Activated naive CD4-positive, alpha-beta T cell treated with anti-CD3 and anti-CD28 coated beads, Interleukin-2, amount 10 ng/mL, durations not matched to agents 5 hours and 36 hours (primary cell): ENCODE results near the gene CRYBA4. TPM values are rescaled to one million over a fixed set of nuclear protein-coding genes. Genes with fewer than 3 reads are reported as not detected.

Source experiments
- total RNA-seq, 2 experiments: library from RNA; stranded (reverse); gene quantifications; one replicate each; pipeline ENCODE4 v1.2.3, GENCODE V29; 2021

CRYBA4 gene
- total RNA-seq: not detected

DNA sequence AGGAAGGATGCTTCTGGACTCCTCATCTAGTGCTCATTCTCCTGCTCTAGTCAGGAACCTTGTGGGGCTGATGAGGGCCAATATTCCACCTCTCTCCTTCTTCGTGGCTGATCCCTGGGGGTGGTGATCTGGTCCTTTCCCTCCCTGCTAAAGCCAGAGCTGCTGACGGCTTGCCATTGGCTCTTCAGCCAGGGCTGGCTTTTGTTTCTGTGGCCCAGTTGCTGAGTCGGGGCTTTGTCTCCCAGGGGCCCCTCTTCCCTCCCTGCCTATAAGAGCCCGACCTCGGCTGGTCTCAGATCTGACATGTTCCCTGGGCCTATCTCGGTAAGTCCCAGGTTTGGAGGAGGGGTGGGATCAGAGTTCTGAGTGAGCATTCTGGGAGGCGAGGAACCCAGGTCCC is at the start of gene CRYBA4:
Gene CRYBA4 (plus strand): TSS at position 301 of the 400 bp plus-strand sequence. CDS start 634 bp downstream, outside the sequence.

DNA sequence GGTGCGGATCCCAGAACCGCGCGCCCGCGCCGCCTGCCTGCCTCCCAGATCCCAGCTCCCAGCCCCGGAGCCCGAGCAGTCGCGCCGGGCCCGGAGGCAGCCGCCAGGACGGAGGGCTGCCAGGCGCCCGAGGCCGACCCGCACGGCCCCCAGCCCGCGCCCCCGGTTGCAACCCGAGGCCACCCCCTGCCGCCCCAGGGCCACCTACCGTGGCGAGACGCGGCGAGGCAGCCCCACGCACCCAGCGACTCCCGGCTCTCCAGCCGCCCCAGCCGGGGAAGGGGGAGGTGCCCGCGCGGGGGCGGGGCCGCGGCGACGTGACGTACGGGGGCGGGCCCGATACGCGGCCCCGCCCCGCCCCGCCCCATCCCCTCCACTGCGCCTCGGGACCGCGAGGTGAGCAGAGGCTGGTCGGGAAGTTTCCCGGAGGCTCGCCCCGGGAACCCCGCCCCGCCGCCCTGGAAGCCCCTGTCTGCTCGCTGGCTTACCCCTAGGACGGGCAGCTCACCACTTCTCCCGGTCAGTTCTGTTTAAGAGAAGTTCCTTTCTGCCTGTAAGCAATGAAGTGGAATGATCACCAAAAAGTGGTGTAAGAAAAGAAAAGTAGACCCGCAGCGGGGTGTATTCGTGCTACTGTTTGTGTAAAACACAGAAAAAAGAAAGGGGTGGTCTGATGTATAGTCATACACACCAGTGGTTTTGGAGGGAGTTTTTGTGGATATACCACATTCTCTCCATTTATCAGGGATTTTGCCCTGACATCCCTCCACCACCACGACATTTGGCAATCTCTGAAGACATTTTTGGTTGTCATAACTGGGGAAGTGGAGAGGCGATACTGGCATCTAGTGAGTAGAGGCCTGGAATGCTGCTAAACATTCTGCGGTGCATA is 31.7 kb upstream of the CRYBA4 start, which contains the start of gene TPST2:
Gene TPST2 (minus strand): TSS at position 288 of the 892 bp plus-strand sequence. CDS start 48,502 bp downstream, outside the sequence.

DNA sequence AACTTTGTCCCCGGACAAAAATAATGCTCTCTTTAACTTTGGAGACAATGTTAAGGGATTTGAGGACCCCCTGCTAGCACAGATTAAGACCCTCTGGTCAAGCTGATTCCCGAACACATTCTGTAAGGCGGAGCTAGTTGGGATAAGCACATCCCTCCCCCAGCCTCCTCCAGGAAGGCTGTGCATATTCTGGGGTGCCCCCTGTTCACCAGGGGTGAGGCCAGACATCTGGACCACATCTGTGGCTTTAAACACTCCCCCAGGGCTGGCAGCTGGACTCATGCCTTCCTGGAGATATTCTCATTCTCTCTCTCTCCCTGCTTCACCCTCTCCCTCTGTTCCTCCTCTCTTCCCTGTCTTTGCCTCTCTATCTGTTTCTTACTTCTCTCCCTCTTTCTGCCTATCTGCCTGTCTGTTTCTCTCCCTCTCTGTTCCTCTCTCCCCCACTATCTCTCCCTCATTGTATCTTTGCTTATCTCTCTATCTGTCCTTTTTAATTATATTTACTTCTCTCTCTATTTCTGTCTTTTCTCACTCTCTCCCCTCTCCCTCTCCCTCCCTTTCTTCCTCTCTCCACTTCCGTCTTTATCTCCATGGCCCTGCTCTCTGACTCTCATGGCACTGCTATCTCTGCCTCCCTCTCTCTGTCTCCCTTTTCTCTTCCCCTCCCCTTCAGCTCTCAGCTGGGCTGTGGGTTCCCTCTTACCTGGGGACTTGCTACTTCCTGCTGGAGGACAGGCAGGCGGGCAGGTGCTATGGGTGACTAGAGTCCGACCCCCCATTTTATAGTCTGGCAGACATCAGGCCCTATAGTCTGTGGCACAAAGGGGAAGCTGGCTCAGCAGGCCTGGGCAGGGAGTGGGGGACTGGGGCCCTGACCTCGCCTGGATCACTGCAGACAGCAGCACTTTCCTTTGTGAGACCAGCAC is 4.2 kb upstream of the CRYBA4 start, which contains the start of gene CRYBB1:
Gene CRYBB1 (minus strand): TSS at position 757 of the 929 bp plus-strand sequence. CDS start 1,708 bp downstream, outside the sequence.

DNA sequence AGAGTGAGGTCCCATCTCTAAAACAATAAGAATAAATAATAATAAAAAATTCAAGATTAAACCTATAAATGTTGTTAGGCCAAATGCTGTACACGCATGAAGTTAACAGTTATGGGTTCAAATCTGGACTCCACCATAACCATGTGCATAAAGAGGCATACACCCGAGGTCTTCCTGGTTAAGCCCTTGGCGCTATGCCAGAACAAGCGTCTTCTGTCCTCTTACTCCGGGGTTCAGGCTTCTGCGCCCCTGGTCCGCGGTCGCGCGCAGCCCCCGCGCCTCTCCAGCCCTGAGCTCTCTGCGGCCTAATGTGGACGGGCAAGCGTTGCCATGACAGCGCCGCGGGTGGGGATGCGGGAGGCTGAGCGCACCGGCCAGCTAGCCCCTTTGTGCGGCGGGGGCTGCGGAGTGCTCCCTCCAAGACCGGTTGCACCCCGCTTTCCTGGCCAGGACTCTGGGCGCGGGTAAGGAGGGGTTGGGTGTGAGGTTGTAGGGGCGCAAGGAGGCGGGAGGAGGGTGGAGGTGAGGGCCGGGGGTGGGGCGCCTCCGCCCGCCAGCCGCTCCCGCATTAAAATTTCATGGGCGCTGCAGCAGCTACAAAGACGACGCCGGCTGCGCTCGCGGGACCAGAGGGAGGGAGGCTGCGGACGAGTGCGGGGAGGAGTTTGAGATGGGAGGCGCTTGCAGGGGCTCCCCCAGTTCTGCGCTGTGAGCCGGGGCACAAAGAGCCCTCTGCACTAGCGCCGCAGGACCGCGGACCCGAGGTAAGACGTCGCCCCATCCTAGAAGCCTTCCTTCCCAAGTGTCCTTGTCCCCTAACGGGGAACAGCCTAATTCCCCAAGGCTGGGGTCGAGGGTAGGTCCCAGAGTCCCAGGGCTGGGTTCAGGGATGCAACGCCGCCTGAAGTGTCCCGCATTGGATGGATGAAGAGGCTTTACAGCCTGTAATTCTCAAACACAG is 35.4 kb downstream of the CRYBA4 start, which contains the start of gene MIAT:
Gene MIAT (plus strand): TSS at position 698 of the 961 bp plus-strand sequence.

Other genes starting within 250 kb of the CRYBA4 start
- 1 to 10 TPM; 8.6 to 8.8 TPM for gene ASPHD2, start 192.7 kb upstream of the CRYBA4 start, total RNA-seq
- gene HPS4, start 138.2 kb upstream of the CRYBA4 start, total RNA-seq: 10 to 100 TPM; 33.3 to 35.1 TPM
- gene SRRD, start 138.1 kb upstream of the CRYBA4 start, total RNA-seq: 10 to 100 TPM; 14.7 to 18.0 TPM
- gene TFIP11, start 109.5 kb upstream of the CRYBA4 start, total RNA-seq: 10 to 100 TPM; 50.0 to 52.8 TPM
- gene TPST2, start 31.8 kb upstream of the CRYBA4 start, total RNA-seq: 10 to 100 TPM; 30.7 to 31.3 TPM
- gene CRYBB1, start 3.9 kb upstream of the CRYBA4 start, total RNA-seq: not detected
- gene MIAT, start 35.6 kb downstream of the CRYBA4 start, total RNA-seq: 10 to 100 TPM; 72.7 to 82.3 TPM